NOMO-1 (cell line): ENCODE results near the gene CDH18.

Experiments
- DNase-seq, 2 experiments: peaks; one replicate each; lab custom pipeline; 2025; ENCODE audit not compliant: unreplicated experiment in 2 of 2; lab: John Stamatoyannopoulos, UW

Gene CDH18

GRCh38 chr5:19497229-19497815 is 490.7 kb downstream of the CDH18 start:
- no peak for DNase-seq

- no peak for DNase-seq
Observed at GRCh38 chr5:19496056-19496455, 491.9 kb downstream of the CDH18 start.

GRCh38 chr5:19492861-19493260 is 495.1 kb downstream of the CDH18 start:
- DNase-seq, result no peak

- DNase-seq, result no peak
Observed at GRCh38 chr5:19488786-19489185, 499.2 kb downstream of the CDH18 start.

GRCh38 chr5:19487480-19487879 is 500.5 kb downstream of the CDH18 start:
- no peak for DNase-seq

- no peak for DNase-seq
Observed at GRCh38 chr5:19479562-19479961, 508.4 kb downstream of the CDH18 start.

GRCh38 chr5:19462019-19462418 is 526.0 kb downstream of the CDH18 start:
- no peak for DNase-seq

- DNase-seq, result no peak
Observed at GRCh38 chr5:19424506-19424905, 563.5 kb downstream of the CDH18 start.
